Measurements from ENCODE around the gene RNF157. TPM values are rescaled to one million over a fixed set of nuclear protein-coding genes. Genes with fewer than 3 reads are reported as not detected.

RNF157 gene
- total and polyA plus RNA-seq, 8 donors = 0.95 to 41.4 (median 4.5) TPM

- intact Hi-C loops (cut with DNase I; ENCODE audit: low total_unique reads) = no loop called here
- Histone ChIP-seq H3K27ac (no peak overlapping the region), H3K9me3 (no peaks in the 10 kb centered on the region), H3K27me3 (no peaks in the 10 kb centered on the region), H3K36me3 (no peaks in the 10 kb centered on the region), H3K4me1 (no peaks in the 10 kb centered on the region), H3K4me3 (no peak overlapping the region)
- WGBS, 5 donors = 82 to 89% (median 85%) methylated on average over 7 of the region's 7 CpGs
- DNase-seq = no peak
- no peak for TF ChIP-seq POLR2A (IDR thresholded peaks at IDR 0.05)
- TF ChIP-seq EP300 (IDR thresholded peaks at IDR 0.05) = no peak
- TF ChIP-seq CTCF (IDR thresholded peaks at IDR 0.05) = no peak
- no peak for TF ChIP-seq POLR2AphosphoS5 (IDR thresholded peaks at IDR 0.05)
Observed at GRCh38 chr17:76115138-76115754, 125.0 kb downstream of the RNF157 start.

GRCh38 chr17:76111956-76112355 is 128.3 kb downstream of the RNF157 start:
- WGBS, 5 donors = 84 to 90% (median 88%) methylated on average over 2 of the region's 2 CpGs
- no peaks in the 10 kb centered on the region for H3K36me3 ChIP-seq
- H3K4me1 ChIP-seq = no peaks in the 10 kb centered on the region
- intact Hi-C loops (cut with DNase I; ENCODE audit: low total_unique reads) = no loop called here
- no peaks in the 10 kb centered on the region for H3K27me3 ChIP-seq
- H3K4me3 ChIP-seq = no peak overlapping the region
- H3K9me3 ChIP-seq = no peaks in the 10 kb centered on the region
- no peak overlapping the region for H3K27ac ChIP-seq
- no peak for DNase-seq
- TF ChIP-seq POLR2A (IDR thresholded peaks at IDR 0.05) (no peak), EP300 (IDR thresholded peaks at IDR 0.05) (no peak), POLR2AphosphoS5 (IDR thresholded peaks at IDR 0.05) (no peak), CTCF (IDR thresholded peaks at IDR 0.05) (no peak)

- Histone ChIP-seq H3K27ac (no peak overlapping the region), H3K36me3 (no peaks in the 10 kb centered on the region), H3K4me1 (peaks cover 11 to 34% (median 26%) of the 10 kb centered on the region in 4 donors), H3K27me3 (no peaks in the 10 kb centered on the region), H3K9me3 (no peaks in the 10 kb centered on the region), H3K4me3 (no peak overlapping the region)
- peak in 1 of 7 experiments; percentile 6 for TF ChIP-seq CTCF (IDR thresholded peaks at IDR 0.05)
- TF ChIP-seq EP300 (IDR thresholded peaks at IDR 0.05) = no peak
- intact Hi-C loops (cut with DNase I; ENCODE audit: low total_unique reads) = no loop called here
- DNase-seq = no peak
- 82 to 88% (median 82%) methylated on average over 6 of the region's 6 CpGs for WGBS, 5 donors
Observed at GRCh38 chr17:76107509-76107908, 132.8 kb downstream of the RNF157 start.

- H3K4me3 ChIP-seq = no peak overlapping the region
- H3K9me3 ChIP-seq = no peaks in the 10 kb centered on the region
- H3K36me3 ChIP-seq = peaks cover 1 to 3% (median 2%) of the 10 kb centered on the region in 4 donors
- no peaks in the 10 kb centered on the region for H3K27me3 ChIP-seq
- peaks cover 16 to 42% (median 34%) of the 10 kb centered on the region in 4 donors for H3K4me1 ChIP-seq
- no peak for DNase-seq
- intact Hi-C loops (cut with DNase I; ENCODE audit: low total_unique reads) = no loop called here
- peak overlapping the region in 2 of 5 donors; percentile 19 to 39 for H3K27ac ChIP-seq
- TF ChIP-seq POLR2AphosphoS5 (IDR thresholded peaks at IDR 0.05) (no peak), EP300 (IDR thresholded peaks at IDR 0.05) (no peak), POLR2A (IDR thresholded peaks at IDR 0.05) (no peak), CTCF (IDR thresholded peaks at IDR 0.05) (no peak)
- WGBS, 5 donors = 59 to 65% (median 61%) methylated on average over 3 of the region's 3 CpGs
Observed at GRCh38 chr17:76106703-76107102, 133.6 kb downstream of the RNF157 start.
